Measurements from ENCODE around the gene MRGPRD.
"Not testable (repeated sequence)": the region's sequence is repeated elsewhere in the genome, so short reads cannot be mapped to it uniquely, and the experiment has no call there.

The MRGPRD gene

GRCh38 chr11:68976563-68976962, 4.2 kb downstream of the MRGPRD start:
- Histone ChIP-seq H3K4me2 (ENCODE audit: low read depth, low read length, poor library complexity, severe bottlenecking) (no peak overlapping the region), H3K36me3 (ENCODE audit: insufficient read depth, low read length) (no peaks in the 10 kb centered on the region), H4K20me1 (ENCODE audit: insufficient read depth, low read length, poor library complexity, severe bottlenecking) (no peaks in the 10 kb centered on the region), H3K4me3 (ENCODE audit: low read length, poor library complexity, severe bottlenecking) (no peak overlapping the region), H3K4me1 (ENCODE audit: insufficient read depth, low read length, poor library complexity, severe bottlenecking) (no peaks in the 10 kb centered on the region), H3K9me3 (ENCODE audit: insufficient read depth, low read depth, low read length) (no peaks in the 10 kb centered on the region), H3K79me2 (ENCODE audit: insufficient read depth, low read length) (no peaks in the 10 kb centered on the region), H3K9ac (ENCODE audit: low read depth, low read length, poor library complexity, severe bottlenecking) (no peak overlapping the region), H3F3A (ENCODE audit: low read depth) (no peaks in the 10 kb centered on the region), H2AFZ (ENCODE audit: low read length) (no peak overlapping the region), H3K9me2 (replicated peaks; ENCODE audit: low read depth, low read length) (no peaks in the 10 kb centered on the region), H3K27me3 (ENCODE audit: insufficient read depth, low read length, poor library complexity, severe bottlenecking) (no peaks in the 10 kb centered on the region)
- TF ChIP-seq EZH2phosphoT487 (IDR thresholded peaks at IDR 0.05; ENCODE audit: borderline replicate concordance), result no peak
- TF ChIP-seq CTCF (conservative IDR thresholded peaks at IDR 0.05; ENCODE audit: low read length), result no peak

GRCh38 chr11:68976095-68976494, 4.7 kb downstream of the MRGPRD start:
- Histone ChIP-seq H3K9me3 (ENCODE audit: insufficient read depth, low read depth, low read length) (no peaks in the 10 kb centered on the region), H3K4me1 (ENCODE audit: insufficient read depth, low read length, poor library complexity, severe bottlenecking) (no peaks in the 10 kb centered on the region), H3K4me2 (ENCODE audit: low read depth, low read length, poor library complexity, severe bottlenecking) (no peak overlapping the region), H3F3A (ENCODE audit: low read depth) (no peaks in the 10 kb centered on the region), H3K4me3 (ENCODE audit: low read length, poor library complexity, severe bottlenecking) (no peak overlapping the region), H3K36me3 (ENCODE audit: insufficient read depth, low read length) (no peaks in the 10 kb centered on the region), H2AFZ (ENCODE audit: low read length) (no peak overlapping the region), H4K20me1 (ENCODE audit: insufficient read depth, low read length, poor library complexity, severe bottlenecking) (no peaks in the 10 kb centered on the region), H3K27me3 (ENCODE audit: insufficient read depth, low read length, poor library complexity, severe bottlenecking) (no peaks in the 10 kb centered on the region), H3K79me2 (ENCODE audit: insufficient read depth, low read length) (no peaks in the 10 kb centered on the region), H3K9ac (ENCODE audit: low read depth, low read length, poor library complexity, severe bottlenecking) (no peak overlapping the region), H3K9me2 (replicated peaks; ENCODE audit: low read depth, low read length) (no peaks in the 10 kb centered on the region)
- TF ChIP-seq CTCF (conservative IDR thresholded peaks at IDR 0.05; ENCODE audit: low read length) (no peak), EZH2phosphoT487 (IDR thresholded peaks at IDR 0.05; ENCODE audit: borderline replicate concordance) (no peak)

GRCh38 chr11:68974421-68975194, 6.2 kb downstream of the MRGPRD start:
- H3K9me3 ChIP-seq (ENCODE audit: insufficient read depth, low read depth, low read length), result no peaks in the 10 kb centered on the region
- H3K4me3 ChIP-seq (ENCODE audit: low read length, poor library complexity, severe bottlenecking), result no peak overlapping the region
- no peaks in the 10 kb centered on the region for H3K9me2 ChIP-seq (replicated peaks; ENCODE audit: low read depth, low read length)
- no peak overlapping the region for H3K9ac ChIP-seq (ENCODE audit: low read depth, low read length, poor library complexity, severe bottlenecking)
- no peaks in the 10 kb centered on the region for H3K79me2 ChIP-seq (ENCODE audit: insufficient read depth, low read length)
- no peaks in the 10 kb centered on the region for H4K20me1 ChIP-seq (ENCODE audit: insufficient read depth, low read length, poor library complexity, severe bottlenecking)
- no peak overlapping the region for H3K4me2 ChIP-seq (ENCODE audit: low read depth, low read length, poor library complexity, severe bottlenecking)
- no peaks in the 10 kb centered on the region for H3K36me3 ChIP-seq (ENCODE audit: insufficient read depth, low read length)
- no peaks in the 10 kb centered on the region for H3F3A ChIP-seq (ENCODE audit: low read depth)
- peak overlapping the region; percentile 65 for H2AFZ ChIP-seq (ENCODE audit: low read length)
- TF ChIP-seq CTCF (conservative IDR thresholded peaks at IDR 0.05; ENCODE audit: low read length), result no peak
- TF ChIP-seq EZH2phosphoT487 (IDR thresholded peaks at IDR 0.05; ENCODE audit: borderline replicate concordance), result no peak
- no peaks in the 10 kb centered on the region for H3K27me3 ChIP-seq (ENCODE audit: insufficient read depth, low read length, poor library complexity, severe bottlenecking)
- H3K4me1 ChIP-seq (ENCODE audit: insufficient read depth, low read length, poor library complexity, severe bottlenecking), result no peaks in the 10 kb centered on the region

GRCh38 chr11:68973706-68974105, 7.1 kb downstream of the MRGPRD start:
- H3K9me2 ChIP-seq (replicated peaks; ENCODE audit: low read depth, low read length); H4K20me1 ChIP-seq (ENCODE audit: insufficient read depth, low read length, poor library complexity, severe bottlenecking); H3K9ac ChIP-seq (ENCODE audit: low read depth, low read length, poor library complexity, severe bottlenecking); H3K79me2 ChIP-seq (ENCODE audit: insufficient read depth, low read length); H3K27me3 ChIP-seq (ENCODE audit: insufficient read depth, low read length, poor library complexity, severe bottlenecking); H3K36me3 ChIP-seq (ENCODE audit: insufficient read depth, low read length); H3K9me3 ChIP-seq (ENCODE audit: insufficient read depth, low read depth, low read length); H3K4me1 ChIP-seq (ENCODE audit: insufficient read depth, low read length, poor library complexity, severe bottlenecking); H3K4me2 ChIP-seq (ENCODE audit: low read depth, low read length, poor library complexity, severe bottlenecking); H2AFZ ChIP-seq (ENCODE audit: low read length); H3F3A ChIP-seq (ENCODE audit: low read depth); H3K4me3 ChIP-seq (ENCODE audit: low read length, poor library complexity, severe bottlenecking): not testable (repeated sequence)

Data from Loucy (cell line).